ENCODE measurements around the gene KPNB1.

Gene KPNB1

GRCh38 chr17:47714773-47715396 lies 65.2 kb downstream of the KPNB1 start:
- DNase-seq: no peak

- DNase-seq: no peak
Measured at GRCh38 chr17:47715669-47716325, 66.1 kb downstream of the KPNB1 start.

GRCh38 chr17:47716375-47716774 lies 66.7 kb downstream of the KPNB1 start:
- no peak for DNase-seq

- no peak for DNase-seq
Measured at GRCh38 chr17:47717261-47717697, 67.6 kb downstream of the KPNB1 start.

GRCh38 chr17:47717979-47718621 lies 68.4 kb downstream of the KPNB1 start:
- no peak for DNase-seq

GRCh38 chr17:47718634-47719405 lies 69.1 kb downstream of the KPNB1 start:
- DNase-seq: no peak

GRCh38 chr17:47719411-47720152 lies 69.9 kb downstream of the KPNB1 start:
- DNase-seq: no peak

- DNase-seq: no peak
Measured at GRCh38 chr17:47720196-47720595, 70.5 kb downstream of the KPNB1 start.

- no peak for DNase-seq
Measured at GRCh38 chr17:47720754-47721533, 71.2 kb downstream of the KPNB1 start.

- no peak for DNase-seq
Measured at GRCh38 chr17:47721725-47722124, 72.0 kb downstream of the KPNB1 start.

- no peak for DNase-seq
Measured at GRCh38 chr17:47724705-47725104, 75.0 kb downstream of the KPNB1 start.

GRCh38 chr17:47725446-47726111 lies 75.9 kb downstream of the KPNB1 start:
- DNase-seq: no peak

- no peak for DNase-seq
Measured at GRCh38 chr17:47726796-47727703, 77.3 kb downstream of the KPNB1 start.

GRCh38 chr17:47727704-47728036 lies 78.0 kb downstream of the KPNB1 start:
- DNase-seq: no peak

- no peak for DNase-seq
Measured at GRCh38 chr17:47728214-47728877, 78.6 kb downstream of the KPNB1 start.

- no peak for DNase-seq
Measured at GRCh38 chr17:47729476-47729875, 79.8 kb downstream of the KPNB1 start.

- no peak for DNase-seq
Measured at GRCh38 chr17:47730681-47731080, 81.0 kb downstream of the KPNB1 start.

- no peak for DNase-seq
Measured at GRCh38 chr17:47731396-47731795, 81.7 kb downstream of the KPNB1 start.

- DNase-seq: no peak
Measured at GRCh38 chr17:47732399-47733046, 82.8 kb downstream of the KPNB1 start.

Measured in cortex of kidney (tissue), 1 donor.